HG03520 (cell line): ENCODE measurements around the gene BCL2A1.
A peak's percentile ranks its signal among the peaks of the same experiment; 100 is the strongest.
"Not testable (repeated sequence)": the region's sequence is repeated elsewhere in the genome, so short reads cannot be mapped to it uniquely, and the experiment has no call there.

Experiments
- ATAC-seq: cut with Tn5 transposase; IDR thresholded peaks from one replicate; pipeline ENCODE4 v1.9.1; 2021; ENCODE audit warnings: mild to moderate bottlenecking, moderate library complexity; ENCODE audit not compliant: unreplicated experiment

The BCL2A1 gene

DNA sequence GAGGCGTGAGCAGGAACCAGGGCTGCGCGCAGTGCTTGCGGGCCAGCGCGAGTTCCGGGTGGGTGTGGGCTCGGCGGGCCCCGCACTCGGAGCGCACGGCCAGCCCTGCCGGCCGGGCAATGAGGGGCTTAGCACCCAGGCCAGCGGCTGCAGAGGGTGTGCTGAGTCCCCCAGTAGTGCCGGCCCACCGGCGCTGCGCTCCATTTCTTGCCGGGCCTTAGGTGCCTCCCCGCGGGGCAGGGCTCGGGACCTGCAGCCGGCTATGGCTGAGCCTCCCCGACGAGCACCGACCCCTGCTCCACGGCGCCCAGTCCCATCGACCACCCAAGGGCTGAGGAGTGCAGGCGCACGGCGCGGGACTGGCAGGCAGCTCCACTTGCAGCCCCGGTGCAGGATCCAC lies 44.9 kb downstream of the BCL2A1 start:
- ATAC-seq = not testable (repeated sequence)

DNA sequence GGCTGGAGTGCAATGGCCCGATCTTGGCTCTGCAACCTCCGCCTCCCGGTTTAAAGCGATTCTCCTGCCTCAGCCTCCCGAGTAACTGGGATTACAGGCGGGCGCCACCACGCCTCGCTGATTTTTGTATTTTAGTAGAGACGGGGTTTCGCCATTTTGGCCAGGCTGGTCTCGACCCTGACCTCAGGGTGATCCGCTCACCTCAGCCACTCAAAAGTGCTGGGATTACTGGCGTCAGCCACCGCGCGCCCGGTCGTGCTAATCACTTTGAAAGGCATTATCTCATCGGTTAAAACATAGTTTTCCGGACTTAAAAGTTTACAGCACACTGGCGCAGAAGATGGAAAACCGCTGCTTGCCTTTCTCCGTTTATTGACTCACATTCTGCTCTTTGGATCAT lies 46.6 kb downstream of the BCL2A1 start:
- no peak for ATAC-seq

DNA sequence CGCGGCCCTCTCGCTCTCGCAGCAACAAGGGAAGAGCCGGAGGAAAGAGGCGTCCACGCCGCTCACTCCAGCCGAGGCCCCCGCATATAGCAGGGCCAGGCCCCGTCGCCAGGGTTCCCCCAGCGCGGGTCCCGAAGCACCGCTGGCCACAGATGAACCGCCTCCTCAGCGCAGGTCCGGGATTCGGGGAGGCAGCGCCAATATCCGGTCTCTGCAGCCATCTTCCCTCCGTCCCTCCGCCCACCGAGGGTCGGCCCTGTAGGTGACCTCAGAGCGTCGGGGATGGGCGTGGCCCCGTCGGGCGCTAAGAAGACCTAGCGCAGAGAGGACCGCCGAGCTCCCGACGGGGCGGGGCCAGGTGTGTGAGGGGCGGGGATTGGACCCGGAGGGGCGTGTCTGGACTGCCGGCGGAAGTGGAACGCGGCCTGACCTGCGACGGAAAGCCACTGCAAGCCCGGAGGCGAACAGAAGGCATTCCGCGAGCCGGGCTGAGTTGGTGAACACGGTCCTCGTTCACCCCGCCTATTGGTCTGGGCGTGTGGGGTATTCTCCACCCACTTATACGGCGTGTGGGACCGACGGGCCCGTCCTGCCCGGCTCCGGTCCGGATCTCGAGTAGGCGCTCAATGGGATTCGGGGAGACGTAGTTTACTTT lies 47.4 kb downstream of the BCL2A1 start:
- ATAC-seq = peak; percentile 91

DNA sequence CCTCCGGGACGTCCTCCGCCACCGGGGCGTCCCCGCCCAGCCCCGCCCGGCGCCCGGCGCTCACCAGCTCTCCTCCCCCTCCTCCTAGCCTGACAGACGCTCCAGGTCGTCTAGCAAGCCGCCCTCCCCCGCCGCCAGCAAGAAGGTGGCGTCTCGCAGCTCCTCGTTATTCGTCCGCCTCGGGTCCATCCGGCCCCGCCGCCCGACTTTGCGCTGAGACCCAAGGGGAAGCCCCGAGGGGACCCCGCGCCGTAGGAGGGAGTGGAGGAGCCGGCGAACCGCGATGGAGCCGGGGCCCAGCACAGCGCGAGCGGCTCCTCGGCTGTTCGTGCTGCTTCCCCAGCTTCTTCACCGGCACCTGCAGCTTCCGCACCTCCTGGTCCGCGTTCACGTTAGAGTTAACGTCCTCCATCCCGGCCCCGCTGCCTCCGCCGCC lies 47.9 kb downstream of the BCL2A1 start:
- ATAC-seq = peak; percentile 47

DNA sequence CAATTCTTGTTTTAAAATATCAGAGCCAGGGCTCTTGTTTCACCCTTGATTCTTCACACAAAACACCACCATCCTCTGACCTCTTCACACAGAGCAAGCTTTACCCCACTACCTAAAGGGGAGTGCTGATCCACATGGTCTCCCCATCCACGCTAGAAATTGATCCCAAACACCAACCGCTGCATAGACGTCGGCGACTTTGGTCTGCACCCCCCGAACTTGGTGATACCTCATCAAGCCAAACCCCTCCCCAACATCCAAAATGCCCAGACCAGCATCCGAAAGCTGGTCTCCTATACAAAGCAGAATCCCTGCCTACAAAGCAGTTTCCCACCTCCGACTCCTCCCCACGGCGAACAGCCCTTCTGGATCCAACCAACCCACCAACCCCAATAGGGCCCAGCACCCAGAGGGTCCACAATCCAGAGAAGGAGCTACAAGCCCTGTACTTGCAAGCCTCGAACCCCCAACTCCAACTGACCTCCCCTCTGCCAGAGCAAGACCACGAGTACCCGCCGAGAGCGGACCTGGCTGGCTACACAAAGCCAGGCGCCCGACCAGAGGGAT lies 48.4 kb downstream of the BCL2A1 start:
- no peak for ATAC-seq

DNA sequence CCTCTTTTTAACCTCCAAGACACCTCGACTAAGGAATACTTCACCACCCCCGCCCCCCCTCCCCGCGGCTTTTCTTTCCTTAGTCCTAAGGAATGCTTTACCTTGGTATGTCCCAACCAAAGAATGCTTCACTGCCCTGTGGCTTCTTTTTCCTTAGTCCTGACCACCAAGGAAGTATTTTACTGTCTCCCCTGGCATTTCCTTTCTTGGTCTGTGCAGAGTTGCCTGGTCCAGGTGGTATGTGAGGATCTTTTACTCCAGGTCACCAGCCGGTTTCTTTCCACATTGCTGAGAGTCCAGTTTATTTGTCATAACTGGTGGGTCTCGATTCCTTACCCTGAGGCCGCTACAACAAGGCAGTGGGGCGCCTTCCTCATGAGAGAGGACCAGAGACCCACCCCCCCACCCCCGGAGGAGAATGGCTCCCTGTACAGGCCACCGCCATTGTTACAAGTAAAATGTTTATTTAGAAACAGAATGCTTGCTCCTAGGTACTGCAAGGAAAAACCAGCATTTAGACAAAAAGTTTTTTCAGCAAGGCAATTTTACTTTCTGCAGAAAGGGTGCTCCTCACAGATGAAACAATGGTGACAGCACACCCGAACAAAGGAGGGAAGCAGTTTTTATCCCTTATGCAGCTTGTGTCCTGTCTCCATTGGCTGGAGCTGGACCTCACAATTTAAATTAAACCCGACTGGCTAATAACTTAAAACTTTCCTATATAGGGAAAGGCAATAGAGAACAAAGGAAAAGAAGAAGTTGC lies 51.1 kb downstream of the BCL2A1 start:
- ATAC-seq = no peak

DNA sequence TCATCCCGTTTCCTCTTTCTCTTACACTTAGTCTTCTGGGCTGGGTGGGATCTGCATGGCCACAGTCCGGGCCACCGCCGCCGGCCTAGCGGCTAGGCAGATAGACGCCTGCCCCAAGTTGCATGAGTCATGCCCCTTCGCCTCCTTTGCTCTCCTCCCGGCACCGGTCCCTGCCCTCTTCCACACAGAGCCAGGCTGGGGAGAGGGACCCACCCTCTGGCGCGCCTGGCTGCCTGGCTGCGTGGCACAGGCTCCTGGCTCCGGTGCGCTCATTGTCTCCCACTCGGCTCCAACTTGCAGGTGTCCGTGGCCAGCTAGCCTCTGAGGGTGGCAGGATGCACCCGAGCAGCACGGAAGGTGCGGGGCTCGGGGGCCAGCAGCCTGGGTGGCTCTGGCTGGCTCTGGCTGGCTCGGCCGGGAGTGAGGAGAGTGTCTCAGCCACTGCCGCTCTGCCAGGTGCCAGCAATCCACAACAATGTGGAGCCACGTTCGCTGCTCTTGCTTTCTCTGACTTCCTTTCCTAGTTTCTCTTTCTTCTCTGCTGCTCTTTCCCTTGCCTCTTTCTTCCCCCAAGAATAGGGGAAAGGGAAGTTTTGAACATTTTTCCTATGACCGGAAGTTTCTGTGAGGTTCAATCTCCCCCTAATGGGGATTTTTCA lies 51.8 kb downstream of the BCL2A1 start:
- no peak for ATAC-seq

DNA sequence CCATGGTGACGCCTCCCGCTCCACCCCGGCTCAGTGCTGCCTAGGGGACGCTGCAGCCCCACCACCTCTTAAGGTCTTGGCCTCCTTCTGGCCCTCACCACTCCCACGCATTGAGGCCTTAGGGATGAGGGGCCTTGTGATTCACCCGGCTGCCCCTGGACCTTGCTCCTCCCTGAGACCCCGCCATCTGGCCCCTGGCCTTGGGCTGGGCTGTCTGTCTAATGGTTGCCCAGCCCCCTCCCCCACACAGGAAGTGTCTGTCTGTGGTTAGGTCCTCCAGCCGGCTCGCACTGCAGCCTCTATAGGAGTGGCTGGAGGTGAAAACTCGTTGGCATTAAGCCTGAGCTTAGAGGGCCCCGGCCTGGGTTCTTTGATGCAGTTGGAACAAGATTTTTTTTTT lies 52.7 kb downstream of the BCL2A1 start:
- no peak for ATAC-seq

DNA sequence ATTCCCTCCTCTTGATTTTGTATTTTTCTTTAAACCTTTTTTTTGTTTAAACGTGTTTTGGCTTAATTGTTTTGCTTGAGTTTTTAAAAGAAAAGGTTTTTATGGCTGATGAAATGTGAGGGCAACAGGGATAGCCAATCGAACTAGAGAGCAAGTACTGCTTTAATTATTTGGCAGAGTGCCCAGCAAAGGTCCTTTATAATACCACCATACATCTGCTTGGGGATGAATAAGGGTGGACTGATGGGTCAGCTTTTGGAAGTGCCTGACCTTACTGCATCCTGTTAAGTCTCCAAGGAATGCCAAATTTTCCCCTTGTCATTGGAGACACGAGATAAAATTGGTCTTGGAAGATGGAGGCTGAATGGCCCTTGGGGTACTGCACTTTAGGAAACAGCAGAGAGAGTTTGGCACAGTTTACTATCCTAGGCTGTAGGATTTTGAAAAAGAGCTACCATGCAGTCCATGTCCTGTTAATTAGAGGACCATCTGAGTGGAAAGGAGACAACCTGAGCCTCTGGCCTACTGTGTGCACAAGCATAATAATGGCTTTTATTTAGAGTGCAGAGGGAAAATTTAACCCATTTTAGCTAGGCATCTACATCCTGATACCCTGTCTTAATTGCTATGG lies 54.4 kb downstream of the BCL2A1 start:
- ATAC-seq = no peak

DNA sequence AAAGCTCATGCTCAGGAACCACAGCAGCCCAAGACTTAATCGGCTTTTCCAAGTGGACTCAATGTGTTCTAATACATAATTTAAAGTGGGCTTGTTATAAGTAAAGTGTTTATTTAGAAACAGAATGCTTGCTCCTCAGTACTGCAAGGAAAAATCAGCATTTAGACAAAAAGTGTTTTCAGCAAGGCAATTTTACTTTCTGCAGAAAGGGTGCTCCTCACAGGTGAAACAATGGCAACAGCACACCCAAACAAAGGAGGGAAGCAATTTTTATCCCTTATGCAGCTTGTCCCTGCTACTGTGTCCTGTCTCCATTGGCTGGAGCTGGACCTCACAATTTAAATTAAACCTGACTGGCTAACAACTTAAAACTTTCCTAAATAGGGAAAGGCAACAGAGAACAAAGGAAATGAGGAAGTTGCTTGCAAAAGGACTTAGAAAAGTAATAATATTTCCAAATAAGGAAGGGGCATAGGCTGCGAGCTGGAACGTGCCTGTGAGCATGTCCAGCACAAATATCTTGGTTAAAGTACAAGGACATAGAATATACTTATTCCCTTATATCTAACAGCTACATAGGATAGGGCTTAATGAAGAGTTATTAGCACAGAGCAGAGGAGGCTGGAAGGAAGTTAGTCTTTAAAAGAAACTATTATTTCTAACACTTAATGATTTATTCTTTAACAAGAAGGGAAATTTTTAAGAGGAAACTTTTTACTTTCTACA lies 55.1 kb downstream of the BCL2A1 start:
- not testable (repeated sequence) for ATAC-seq

DNA sequence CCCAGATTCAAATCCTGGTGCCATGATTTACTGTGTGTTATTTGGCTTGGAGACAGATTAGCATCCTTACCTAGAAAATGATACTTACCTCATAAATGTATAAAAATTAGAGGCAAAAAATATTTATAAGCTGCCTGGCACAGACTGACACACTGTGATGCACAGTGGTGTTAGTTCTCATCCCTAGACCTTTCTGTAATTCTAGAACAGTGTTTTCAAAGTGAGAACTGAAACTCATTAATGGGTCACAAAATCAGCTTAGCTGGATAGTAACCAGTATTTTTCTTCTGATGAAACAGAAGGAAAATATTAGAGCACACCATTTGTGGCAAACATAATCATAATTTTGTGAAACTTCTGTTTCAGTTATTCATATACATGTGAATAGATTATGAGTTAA lies 56.3 kb downstream of the BCL2A1 start:
- no peak for ATAC-seq
